Stimulated activated naive B cell treated with anti-CD40 and anti-IgM and Interleukin-4, amounts not matched to agents 10 μg/mL and 1 μg/mL and 100 μg/mL, for 72 hours (primary cell): ENCODE data around the gene RPS10.
"Not testable (repeated sequence)": the region's sequence is repeated elsewhere in the genome, so short reads cannot be mapped to it uniquely, and the experiment has no call there.

Experiments
- ATAC-seq, 2 donors: fragments of 150-1000 bp; cut with Tn5 transposase; replicated peaks; 2 replicates each; pipeline ENCODE4 v1.10.0; 2021; ENCODE audit warnings: moderate library complexity in 1 of 2
- DNase-seq: peaks from one replicate; pipeline ENCODE4 v3.0.0; 2021
- H3K27ac Mint-ChIP-seq: one replicate; pipeline ENCODE4 v1.8.0; 2022; ENCODE audit warnings: mild to moderate bottlenecking, mixed read lengths
- H3K27me3 Mint-ChIP-seq, 2 donors: one replicate each; pipeline ENCODE4 v1.8.0; 2022; ENCODE audit warnings: mixed read lengths in 2 of 2
- H3K36me3 Mint-ChIP-seq, 2 donors: one replicate each; pipeline ENCODE4 v1.8.0; 2022; ENCODE audit warnings: mixed read lengths in 2 of 2, mild to moderate bottlenecking in 1 of 2
- H3K4me1 Mint-ChIP-seq, 2 donors: one replicate each; pipeline ENCODE4 v1.8.0; 2022; ENCODE audit warnings: mixed read lengths in 2 of 2, mild to moderate bottlenecking in 1 of 2
- H3K4me3 Mint-ChIP-seq, 2 donors: one replicate each; pipeline ENCODE4 v1.8.0; 2022; ENCODE audit warnings: mild to moderate bottlenecking in 2 of 2, mixed read lengths in 2 of 2, moderate library complexity in 1 of 2
- H3K9me3 Mint-ChIP-seq, 2 donors: one replicate each; pipeline ENCODE4 v1.8.0; 2022; ENCODE audit warnings: mixed read lengths in 2 of 2, mild to moderate bottlenecking in 1 of 2

The RPS10 gene

GRCh38 chr6:34436803-34437643, 11.2 kb upstream of the RPS10 start:
- no peaks in the 10 kb centered on the region for H3K9me3 Mint-ChIP-seq
- H3K4me1 Mint-ChIP-seq = peaks cover 2 to 6% of the 10 kb centered on the region in 2 donors
- no peak overlapping the region for H3K4me3 Mint-ChIP-seq
- H3K27ac Mint-ChIP-seq = no peak overlapping the region
- no peaks in the 10 kb centered on the region for H3K27me3 Mint-ChIP-seq
- DNase-seq (no peak), ATAC-seq (no peak)
- H3K36me3 Mint-ChIP-seq = no peaks in the 10 kb centered on the region

- H3K27ac Mint-ChIP-seq = no peak overlapping the region
- no peaks in the 10 kb centered on the region for H3K9me3 Mint-ChIP-seq
- ATAC-seq (no peak), DNase-seq (no peak)
- no peaks in the 10 kb centered on the region for H3K27me3 Mint-ChIP-seq
- no peaks in the 10 kb centered on the region for H3K4me1 Mint-ChIP-seq
- H3K36me3 Mint-ChIP-seq = no peaks in the 10 kb centered on the region
- H3K4me3 Mint-ChIP-seq = no peak overlapping the region
Measured at GRCh38 chr6:34435916-34436315, 10.0 kb upstream of the RPS10 start.

GRCh38 chr6:34425132-34425497, 754 bp downstream of the RPS10 start:
- Mint-ChIP-seq H3K27me3 (no peaks in the 10 kb centered on the region), H3K9me3 (no peaks in the 10 kb centered on the region), H3K27ac (peak overlapping the region; percentile 100), H3K36me3 (peaks cover 30 to 42% of the 10 kb centered on the region in 2 donors), H3K4me3 (peak overlapping the region; percentile 99 to 100), H3K4me1 (peaks cover 10 to 37% of the 10 kb centered on the region in 2 donors)
- ATAC-seq (peak in 1 of 2 donors; percentile 1), DNase-seq (no peak)

- Mint-ChIP-seq H3K36me3 (peaks cover 30 to 42% of the 10 kb centered on the region in 2 donors), H3K4me3 (peak overlapping the region; percentile 99 to 100)
- no peak for DNase-seq
Measured at GRCh38 chr6:34424200-34425131, 1.4 kb downstream of the RPS10 start.

GRCh38 chr6:34423254-34423653, 2.6 kb downstream of the RPS10 start:
- no peaks in the 10 kb centered on the region for H3K27me3 Mint-ChIP-seq
- peak overlapping the region in 1 of 2 donors; percentile 36 for H3K4me3 Mint-ChIP-seq
- H3K36me3 Mint-ChIP-seq = peaks cover 34 to 47% of the 10 kb centered on the region in 2 donors
- H3K27ac Mint-ChIP-seq = peak overlapping the region; percentile 14
- H3K4me1 Mint-ChIP-seq = peaks cover 14 to 42% of the 10 kb centered on the region in 2 donors
- H3K9me3 Mint-ChIP-seq = no peaks in the 10 kb centered on the region
- no peak for DNase-seq
- ATAC-seq = no peak

More at GRCh38 chr6:34424200-34425131, 1.4 kb downstream of the RPS10 start:
- peak overlapping the region; percentile 100 for H3K27ac Mint-ChIP-seq
- H3K27me3 Mint-ChIP-seq = no peaks in the 10 kb centered on the region
- H3K9me3 Mint-ChIP-seq = no peaks in the 10 kb centered on the region
- peaks cover 10 to 37% of the 10 kb centered on the region in 2 donors for H3K4me1 Mint-ChIP-seq
- ATAC-seq = no peak

GRCh38 chr6:34418367-34418766, 7.5 kb downstream of the RPS10 start:
- Mint-ChIP-seq H3K9me3 (no peaks in the 10 kb centered on the region), H3K4me3 (no peak overlapping the region), H3K27me3 (no peaks in the 10 kb centered on the region), H3K36me3 (peaks cover 22 to 56% of the 10 kb centered on the region in 2 donors), H3K27ac (peak overlapping the region; percentile 63), H3K4me1 (peaks cover 17 to 46% of the 10 kb centered on the region in 2 donors)
- no peak for ATAC-seq
- no peak for DNase-seq

GRCh38 chr6:34416877-34417371, 8.9 kb downstream of the RPS10 start:
- H3K36me3 Mint-ChIP-seq = peaks cover 25 to 58% of the 10 kb centered on the region in 2 donors
- DNase-seq (no peak), ATAC-seq (no peak)
- no peaks in the 10 kb centered on the region for H3K9me3 Mint-ChIP-seq
- peaks cover 19 to 40% of the 10 kb centered on the region in 2 donors for H3K4me1 Mint-ChIP-seq
- no peaks in the 10 kb centered on the region for H3K27me3 Mint-ChIP-seq
- H3K4me3 Mint-ChIP-seq = no peak overlapping the region
- peak overlapping the region; percentile 1 for H3K27ac Mint-ChIP-seq

- ATAC-seq (peak; percentile 76 to 78), DNase-seq (no peak)
- Mint-ChIP-seq H3K4me3 (no peak overlapping the region), H3K36me3 (peaks cover 18 to 51% of the 10 kb centered on the region in 2 donors), H3K27ac (peak overlapping the region; percentile 51), H3K27me3 (no peaks in the 10 kb centered on the region), H3K9me3 (no peaks in the 10 kb centered on the region), H3K4me1 (peaks cover 16 to 28% of the 10 kb centered on the region in 2 donors)
Measured at GRCh38 chr6:34414999-34415858, 10.6 kb downstream of the RPS10 start.

GRCh38 chr6:34412643-34413214, 13.1 kb downstream of the RPS10 start:
- Mint-ChIP-seq H3K4me3 (no peak overlapping the region), H3K4me1 (peaks cover 13 to 16% of the 10 kb centered on the region in 2 donors), H3K27ac (no peak overlapping the region), H3K9me3 (no peaks in the 10 kb centered on the region), H3K36me3 (peaks cover 16 to 43% of the 10 kb centered on the region in 2 donors), H3K27me3 (no peaks in the 10 kb centered on the region)
- ATAC-seq (no peak), DNase-seq (no peak)

GRCh38 chr6:34412016-34412415, 13.9 kb downstream of the RPS10 start:
- Mint-ChIP-seq H3K9me3 (no peaks in the 10 kb centered on the region), H3K36me3 (peaks cover 12 to 37% of the 10 kb centered on the region in 2 donors), H3K4me1 (peaks cover 11% of the 10 kb centered on the region in 2 donors), H3K27ac (no peak overlapping the region), H3K4me3 (no peak overlapping the region), H3K27me3 (no peaks in the 10 kb centered on the region)
- DNase-seq (no peak), ATAC-seq (no peak)

GRCh38 chr6:34407915-34408314, 18.0 kb downstream of the RPS10 start:
- DNase-seq, ATAC-seq, H3K9me3 Mint-ChIP-seq, H3K27ac Mint-ChIP-seq, H3K27me3 Mint-ChIP-seq, H3K4me3 Mint-ChIP-seq, H3K4me1 Mint-ChIP-seq: not testable (repeated sequence)
- H3K36me3 Mint-ChIP-seq = peaks cover 21 to 29% of the 10 kb centered on the region in 2 donors

- ATAC-seq = no peak
- Mint-ChIP-seq H3K27me3 (no peaks in the 10 kb centered on the region), H3K4me1 (peaks cover 8 to 16% of the 10 kb centered on the region in 2 donors), H3K27ac (no peak overlapping the region), H3K4me3 (no peak overlapping the region), H3K9me3 (peaks cover 0 to 2% of the 10 kb centered on the region in 2 donors), H3K36me3 (peaks cover 0 to 3% of the 10 kb centered on the region in 2 donors)
- no peak for DNase-seq
Measured at GRCh38 chr6:34396518-34396917, 29.4 kb downstream of the RPS10 start.

- ATAC-seq = no peak
- DNase-seq = no peak
- Mint-ChIP-seq H3K9me3 (peaks cover 0 to 3% of the 10 kb centered on the region in 2 donors), H3K36me3 (peaks cover 3 to 7% of the 10 kb centered on the region in 2 donors), H3K27me3 (no peaks in the 10 kb centered on the region), H3K4me1 (peaks cover 10 to 16% of the 10 kb centered on the region in 2 donors), H3K4me3 (peak overlapping the region; percentile 17 to 59), H3K27ac (no peak overlapping the region)
Measured at GRCh38 chr6:34393966-34394305, 31.9 kb downstream of the RPS10 start.
